ENCODE data around the gene HBB.
"Not testable (repeated sequence)": the region's sequence is repeated elsewhere in the genome, so short reads cannot be mapped to it uniquely, and the experiment has no call there.

HBB gene

GRCh38 chr11:5226732-5227310 is at the start of gene HBB:
HBB (minus strand) TSS chr11:5227071; CDS start chr11:5227021, 50 bp downstream.
- in situ Hi-C loops (cut with MboI; ENCODE audit: low pct_unique_long_range_greater_than_20kb, low sequenced_read_pairs), result no loop called here
- no peak for DNase-seq

GRCh38 chr11:5275369-5276110 is 48.7 kb upstream of the HBB start:
- no peak for DNase-seq
- in situ Hi-C loops (cut with MboI; ENCODE audit: low pct_unique_long_range_greater_than_20kb, low sequenced_read_pairs), result no loop called here

- no peak for DNase-seq
- in situ Hi-C loops (cut with MboI; ENCODE audit: low pct_unique_long_range_greater_than_20kb, low sequenced_read_pairs), result no loop called here
Observed at GRCh38 chr11:5274395-5274794, 47.5 kb upstream of the HBB start.

GRCh38 chr11:5272395-5273017 is 45.6 kb upstream of the HBB start:
- DNase-seq, result no peak
- in situ Hi-C loops (cut with MboI; ENCODE audit: low pct_unique_long_range_greater_than_20kb, low sequenced_read_pairs), result no loop called here

- no peak for DNase-seq
- in situ Hi-C loops (cut with MboI; ENCODE audit: low pct_unique_long_range_greater_than_20kb, low sequenced_read_pairs), result no loop called here
Observed at GRCh38 chr11:5269715-5270147, 42.9 kb upstream of the HBB start, which contains the start of gene HBE1. HBE1 (minus strand) TSS chr11:5269945; CDS start chr11:5269890, 55 bp downstream.

GRCh38 chr11:5267033-5267563 is 40.2 kb upstream of the HBB start:
- no peak for DNase-seq

GRCh38 chr11:5266609-5267008 is 39.7 kb upstream of the HBB start:
- DNase-seq, result no peak
- in situ Hi-C loops (cut with MboI; ENCODE audit: low pct_unique_long_range_greater_than_20kb, low sequenced_read_pairs), result no loop called here

More at GRCh38 chr11:5267033-5267563, 40.2 kb upstream of the HBB start:
- in situ Hi-C loops (cut with MboI; ENCODE audit: low pct_unique_long_range_greater_than_20kb, low sequenced_read_pairs), result no loop called here

- no peak for DNase-seq
- in situ Hi-C loops (cut with MboI; ENCODE audit: low pct_unique_long_range_greater_than_20kb, low sequenced_read_pairs), result no loop called here
Observed at GRCh38 chr11:5265832-5266231, 39.0 kb upstream of the HBB start.

- DNase-seq, result no peak
- in situ Hi-C loops (cut with MboI; ENCODE audit: low pct_unique_long_range_greater_than_20kb, low sequenced_read_pairs), result no loop called here
Observed at GRCh38 chr11:5258543-5259262, 31.8 kb upstream of the HBB start.

- DNase-seq, result no peak
- in situ Hi-C loops (cut with MboI; ENCODE audit: low pct_unique_long_range_greater_than_20kb, low sequenced_read_pairs), result no loop called here
Observed at GRCh38 chr11:5257296-5257695, 30.4 kb upstream of the HBB start.

GRCh38 chr11:5254646-5255413 is 28.0 kb upstream of the HBB start, which contains the start of gene HBG2:
HBG2 (minus strand) TSS chr11:5254781; CDS start chr11:5254728, 53 bp downstream.
- DNase-seq; in situ Hi-C loops (cut with MboI; ENCODE audit: low pct_unique_long_range_greater_than_20kb, low sequenced_read_pairs): not testable (repeated sequence)

- DNase-seq; in situ Hi-C loops (cut with MboI; ENCODE audit: low pct_unique_long_range_greater_than_20kb, low sequenced_read_pairs): not testable (repeated sequence)
Observed at GRCh38 chr11:5254023-5254422, 27.2 kb upstream of the HBB start.

GRCh38 chr11:5253440-5253839 is 26.6 kb upstream of the HBB start:
- in situ Hi-C loops (cut with MboI; ENCODE audit: low pct_unique_long_range_greater_than_20kb, low sequenced_read_pairs); DNase-seq: not testable (repeated sequence)

GRCh38 chr11:5252919-5253265 is 26.0 kb upstream of the HBB start:
- in situ Hi-C loops (cut with MboI; ENCODE audit: low pct_unique_long_range_greater_than_20kb, low sequenced_read_pairs), result no loop called here
- DNase-seq, result no peak

GRCh38 chr11:5252192-5252918 is 25.5 kb upstream of the HBB start:
- DNase-seq, result no peak
- in situ Hi-C loops (cut with MboI; ENCODE audit: low pct_unique_long_range_greater_than_20kb, low sequenced_read_pairs), result no loop called here

- in situ Hi-C loops (cut with MboI; ENCODE audit: low pct_unique_long_range_greater_than_20kb, low sequenced_read_pairs), result no loop called here
- DNase-seq, result no peak
Observed at GRCh38 chr11:5251746-5252145, 24.9 kb upstream of the HBB start.

- in situ Hi-C loops (cut with MboI; ENCODE audit: low pct_unique_long_range_greater_than_20kb, low sequenced_read_pairs), result no loop called here
- no peak for DNase-seq
Observed at GRCh38 chr11:5250543-5251204, 23.8 kb upstream of the HBB start.

Data from KBM-7 (cell line).